Stimulated activated CD4-positive, alpha-beta T cell treated with anti-CD3 and anti-CD28 coated beads, Interleukin-2, amount 100 ng/mL, for 48 hours (primary cell): ENCODE measurements around the gene CUX1.

ENCODE experiments used
- DNase-seq, 2 donors: peaks; one replicate each; pipeline ENCODE4 v3.0.0-alpha.2; 2020

The CUX1 gene

DNA sequence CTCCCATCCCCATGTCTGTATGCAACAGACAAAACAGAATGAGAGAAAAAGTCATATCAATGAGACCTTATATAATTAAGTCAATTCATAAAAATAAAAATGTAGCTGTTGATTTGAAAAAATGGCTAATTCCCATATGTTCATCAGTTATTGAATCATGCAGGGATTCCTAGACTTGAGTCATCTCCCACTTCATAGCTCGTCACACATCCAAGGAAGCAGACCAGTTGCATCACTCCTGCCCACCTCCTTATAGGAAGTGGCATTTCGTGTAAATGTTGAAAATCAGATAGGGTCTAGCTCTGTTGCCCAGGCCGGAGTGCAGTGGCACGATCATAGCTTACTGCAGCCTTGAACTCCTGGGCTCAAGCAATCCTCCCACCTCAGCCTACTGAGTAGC lies 413.2 kb downstream of the CUX1 start:
- no peak for DNase-seq

DNA sequence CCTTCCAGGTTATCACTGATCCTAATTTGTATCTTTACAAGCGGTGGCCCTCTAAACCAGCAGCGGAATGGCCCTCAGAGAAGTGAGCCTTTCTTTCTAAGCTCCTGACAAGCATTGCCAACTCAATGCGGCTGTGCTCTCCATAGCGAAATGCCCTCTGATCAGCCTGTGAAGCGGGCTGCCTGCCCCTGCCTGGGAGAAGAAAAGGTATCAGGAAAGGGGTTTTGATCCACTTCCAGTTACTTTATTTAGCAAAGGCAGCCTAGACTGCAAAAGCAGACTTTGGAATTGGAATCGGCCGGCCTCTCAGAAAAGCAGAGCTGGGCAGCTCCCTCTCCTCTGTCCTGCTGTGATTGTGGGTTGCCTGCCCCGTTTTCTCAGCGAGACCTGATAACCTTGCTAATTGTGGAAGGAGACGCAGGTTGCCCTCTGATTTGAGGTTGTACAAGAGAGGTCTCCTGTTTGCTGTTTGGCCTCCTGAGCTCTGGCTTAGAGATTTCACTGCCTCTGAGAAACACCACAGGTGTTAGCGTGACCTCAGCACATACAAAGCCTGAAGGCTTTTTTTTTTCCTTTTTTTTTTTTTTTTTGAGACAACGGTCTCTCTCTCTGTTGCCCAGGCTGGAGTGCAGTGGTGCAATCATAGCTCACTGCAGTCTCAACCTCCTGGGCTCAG lies 415.3 kb downstream of the CUX1 start:
- DNase-seq, result no peak

DNA sequence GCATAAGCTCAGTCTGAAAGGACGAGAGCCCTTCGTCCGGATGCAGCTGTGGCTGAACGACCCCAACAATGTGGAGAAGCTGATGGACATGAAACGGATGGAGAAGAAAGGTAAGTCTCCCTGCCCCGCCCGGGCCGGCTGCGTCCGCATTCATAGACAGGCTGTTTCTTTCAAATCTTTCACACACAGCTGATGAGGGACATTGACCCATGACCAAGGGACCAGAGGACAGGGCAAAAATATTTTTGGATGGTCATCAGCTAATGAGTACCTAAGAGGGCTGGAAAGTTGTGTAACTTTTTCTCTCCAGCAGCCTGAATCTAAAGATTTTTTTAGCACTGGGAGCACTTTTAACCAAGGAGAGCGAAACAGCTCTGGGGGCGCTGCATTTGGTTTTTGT lies 416.7 kb downstream of the CUX1 start:
- no peak for DNase-seq

DNA sequence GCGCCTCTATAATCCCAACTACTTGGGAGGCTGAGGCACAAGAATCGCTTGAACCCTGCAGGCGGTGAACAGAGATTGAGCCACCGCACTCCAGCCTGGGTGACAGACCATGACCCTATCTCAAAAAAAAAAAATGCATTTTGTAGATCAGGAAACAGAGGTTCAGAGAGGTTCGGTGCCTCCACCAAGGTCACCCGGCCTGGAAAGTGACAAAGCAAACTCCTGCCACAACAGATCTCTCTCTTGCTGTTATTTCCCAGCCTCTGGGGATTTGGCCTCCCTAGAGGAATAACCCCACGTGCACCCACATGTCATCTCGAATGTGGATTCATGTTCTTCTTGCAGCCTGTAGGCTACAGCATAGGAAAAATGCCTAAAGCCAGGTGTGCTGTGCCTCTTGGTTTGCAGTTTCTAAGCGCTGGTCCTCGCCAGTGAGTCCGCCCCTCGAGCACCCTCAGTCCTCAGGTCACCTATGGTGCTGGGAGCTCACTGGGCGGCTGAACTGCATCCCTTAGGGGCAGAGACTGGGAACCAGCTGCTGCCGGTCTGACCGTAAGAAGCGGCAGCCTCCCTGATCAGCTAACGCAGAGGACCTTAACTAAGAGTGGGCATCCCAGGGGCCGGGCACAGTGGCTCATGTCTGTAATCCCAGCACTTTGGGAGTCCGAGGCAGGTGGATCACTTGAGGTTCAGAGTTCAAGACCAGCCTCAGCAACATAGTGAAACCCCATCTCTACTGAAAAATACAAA lies 417.6 kb downstream of the CUX1 start:
- no peak for DNase-seq

DNA sequence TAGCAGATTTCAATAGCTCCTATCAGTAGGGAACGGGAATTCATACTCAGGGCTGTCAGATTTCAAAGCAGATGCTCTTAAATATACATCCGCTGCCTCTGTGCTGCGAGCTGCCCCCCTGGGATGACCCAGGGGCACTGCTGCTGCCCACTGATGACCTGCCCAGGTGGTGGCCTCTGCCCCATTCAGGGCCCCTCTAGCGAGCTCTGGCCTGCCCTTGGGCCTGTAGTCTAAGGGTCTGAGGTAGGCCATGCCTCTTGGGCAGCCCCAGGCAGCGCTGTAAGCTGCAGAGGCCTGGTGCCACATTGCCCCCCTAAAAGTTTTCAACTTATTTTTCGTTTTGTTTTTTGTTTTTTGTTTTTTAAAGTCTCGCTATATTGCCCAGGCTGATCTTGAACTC lies 418.7 kb downstream of the CUX1 start:
- no peak for DNase-seq

DNA sequence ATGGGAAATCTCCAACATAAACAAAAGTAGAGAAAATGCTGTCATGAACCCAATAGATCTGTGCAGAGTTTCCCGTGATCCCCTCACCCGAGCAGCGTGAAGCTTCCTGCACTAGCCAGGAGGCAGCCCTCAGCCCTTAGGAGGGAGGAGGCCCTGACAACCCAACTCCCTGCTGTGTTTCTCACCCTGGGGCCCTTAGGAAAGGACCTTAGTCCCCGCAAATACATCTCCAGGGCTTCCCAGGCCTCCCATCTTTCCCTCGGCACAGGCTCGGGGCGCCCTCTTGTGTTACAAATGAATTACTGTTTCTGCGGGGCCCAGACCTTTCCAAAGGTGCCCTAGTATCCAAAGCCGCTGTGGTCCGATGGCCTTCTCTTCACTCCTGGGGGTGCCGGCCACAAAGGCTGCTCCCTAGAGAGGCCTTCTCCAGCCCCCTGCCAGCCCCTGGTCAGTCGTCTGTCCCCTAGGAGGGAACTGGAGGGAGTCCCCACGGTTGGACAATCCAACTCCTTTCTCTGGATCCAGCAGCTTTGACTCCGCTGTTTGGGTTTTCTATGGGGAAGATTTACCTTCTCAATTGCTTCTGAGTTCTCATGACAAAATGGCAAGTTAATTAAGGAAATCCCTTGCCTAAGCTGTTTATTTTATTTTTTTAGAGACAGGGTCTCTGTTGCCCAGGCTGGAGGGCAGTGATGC lies 419.3 kb downstream of the CUX1 start:
- DNase-seq, result peak; percentile 47 to 49

DNA sequence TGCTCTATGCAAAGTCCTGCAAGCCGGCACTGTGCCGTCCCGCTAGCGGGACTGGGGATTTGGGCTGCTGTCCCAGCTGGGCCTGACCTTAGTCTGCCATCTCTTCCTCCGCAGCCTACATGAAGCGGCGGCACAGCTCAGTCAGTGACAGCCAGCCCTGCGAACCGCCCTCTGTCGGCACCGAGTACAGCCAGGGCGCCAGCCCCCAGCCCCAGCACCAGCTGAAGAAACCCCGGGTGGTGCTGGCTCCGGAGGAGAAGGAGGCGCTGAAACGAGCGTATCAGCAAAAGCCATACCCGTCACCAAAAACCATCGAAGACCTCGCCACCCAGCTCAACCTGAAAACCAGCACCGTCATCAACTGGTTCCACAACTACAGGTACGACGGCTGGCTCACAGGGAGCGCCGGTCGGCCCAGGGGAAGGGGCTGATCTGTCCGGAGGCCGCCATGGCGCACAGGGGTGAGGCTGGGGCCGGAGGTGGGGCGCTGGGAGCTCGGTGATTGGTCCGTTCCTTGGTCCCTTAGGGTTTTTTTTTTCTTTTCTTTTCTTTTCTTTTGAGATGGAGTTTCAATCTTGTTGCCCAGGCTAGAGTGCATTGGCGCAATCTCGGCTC lies 421.9 kb downstream of the CUX1 start:
- no peak for DNase-seq

DNA sequence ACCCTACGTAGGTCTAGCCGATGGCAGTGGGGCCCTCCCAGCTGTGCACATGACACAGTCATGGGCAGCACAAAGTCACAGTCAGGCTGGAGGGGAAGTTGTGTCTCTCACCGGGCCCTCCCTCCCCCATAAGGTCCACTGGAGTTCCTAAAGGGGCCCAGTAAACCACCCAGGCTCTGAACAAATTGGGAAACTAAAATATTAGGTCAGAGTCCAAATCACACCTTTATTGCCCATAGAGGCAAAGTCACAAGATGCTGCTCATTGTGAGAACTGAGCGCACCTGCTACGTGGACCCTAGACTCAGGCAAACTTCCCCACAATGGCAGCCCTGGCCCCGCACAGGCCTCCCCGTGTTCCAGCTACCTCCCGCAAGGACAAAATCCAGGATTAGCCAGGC lies 424.0 kb downstream of the CUX1 start:
- no peak for DNase-seq

DNA sequence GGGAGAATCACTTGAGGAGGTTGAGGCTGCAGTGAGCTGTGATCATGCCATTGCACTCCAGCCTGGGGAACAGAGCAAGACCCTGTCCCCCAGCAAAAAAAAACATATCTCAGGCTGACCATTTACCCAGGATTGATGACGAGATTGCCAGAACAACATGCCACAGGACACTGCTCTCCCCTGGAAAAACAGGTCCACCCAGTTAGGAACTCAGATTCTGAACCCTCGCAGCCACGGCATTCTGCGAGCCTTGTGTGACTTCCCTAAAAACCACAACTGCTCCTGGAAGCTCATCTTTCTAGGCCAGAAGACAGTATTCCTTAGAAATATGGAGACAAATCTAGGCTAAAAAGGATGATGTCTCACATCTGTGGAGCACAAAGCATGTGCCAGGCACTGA lies 427.2 kb downstream of the CUX1 start:
- DNase-seq, result no peak

DNA sequence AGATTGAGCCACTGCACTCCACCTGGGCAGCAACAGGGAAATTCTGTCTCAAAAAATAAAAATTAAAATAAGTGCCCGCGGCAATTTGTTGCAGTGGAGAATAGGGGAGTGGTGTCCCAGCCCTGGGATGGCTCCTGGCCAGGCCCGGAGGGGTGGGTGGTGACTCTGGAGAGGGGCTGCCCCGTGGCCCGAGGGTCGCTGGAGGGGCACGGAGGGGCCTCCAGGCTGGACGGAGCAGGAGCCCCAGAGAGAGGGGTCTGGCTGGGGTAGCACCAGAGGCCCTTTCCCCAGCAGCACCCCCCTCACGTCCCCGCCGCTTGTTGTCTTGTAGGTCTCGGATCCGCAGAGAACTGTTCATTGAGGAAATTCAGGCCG lies 430.6 kb downstream of the CUX1 start:
- DNase-seq, result no peak

DNA sequence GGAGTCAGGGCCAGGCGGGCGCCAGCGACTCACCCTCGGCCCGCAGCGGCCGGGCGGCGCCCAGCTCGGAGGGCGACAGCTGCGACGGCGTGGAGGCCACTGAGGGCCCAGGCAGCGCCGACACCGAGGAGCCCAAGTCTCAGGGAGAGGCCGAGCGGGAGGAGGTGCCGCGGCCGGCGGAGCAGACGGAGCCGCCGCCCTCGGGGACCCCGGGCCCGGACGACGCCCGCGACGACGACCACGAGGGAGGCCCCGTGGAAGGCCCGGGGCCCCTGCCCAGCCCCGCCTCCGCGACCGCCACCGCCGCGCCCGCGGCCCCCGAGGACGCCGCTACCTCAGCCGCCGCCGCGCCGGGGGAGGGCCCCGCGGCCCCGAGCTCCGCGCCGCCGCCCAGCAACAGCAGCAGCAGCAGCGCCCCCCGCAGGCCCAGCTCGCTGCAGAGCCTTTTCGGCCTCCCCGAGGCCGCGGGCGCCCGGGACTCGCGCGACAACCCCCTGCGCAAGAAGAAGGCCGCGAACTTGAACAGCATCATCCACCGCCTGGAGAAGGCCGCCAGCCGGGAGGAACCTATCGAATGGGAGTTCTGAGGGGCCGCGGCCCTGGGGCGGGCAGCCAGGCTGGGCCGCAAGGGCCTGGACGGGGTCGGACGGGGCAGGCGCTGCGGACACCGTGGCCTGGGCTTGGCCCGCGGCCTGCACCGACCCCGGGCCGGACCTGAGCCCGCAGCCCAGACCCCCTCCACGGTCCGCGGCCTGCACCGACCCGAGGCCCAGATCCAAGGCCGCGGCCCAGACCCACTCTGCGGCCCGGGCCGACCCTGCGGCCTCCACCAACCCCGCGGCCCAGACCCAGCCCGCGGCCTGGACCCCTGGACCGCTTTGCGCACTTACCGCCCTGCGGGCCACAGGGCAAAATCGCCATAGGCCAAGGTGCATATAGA lies 431.3 kb downstream of the CUX1 start:
- DNase-seq, result no peak

DNA sequence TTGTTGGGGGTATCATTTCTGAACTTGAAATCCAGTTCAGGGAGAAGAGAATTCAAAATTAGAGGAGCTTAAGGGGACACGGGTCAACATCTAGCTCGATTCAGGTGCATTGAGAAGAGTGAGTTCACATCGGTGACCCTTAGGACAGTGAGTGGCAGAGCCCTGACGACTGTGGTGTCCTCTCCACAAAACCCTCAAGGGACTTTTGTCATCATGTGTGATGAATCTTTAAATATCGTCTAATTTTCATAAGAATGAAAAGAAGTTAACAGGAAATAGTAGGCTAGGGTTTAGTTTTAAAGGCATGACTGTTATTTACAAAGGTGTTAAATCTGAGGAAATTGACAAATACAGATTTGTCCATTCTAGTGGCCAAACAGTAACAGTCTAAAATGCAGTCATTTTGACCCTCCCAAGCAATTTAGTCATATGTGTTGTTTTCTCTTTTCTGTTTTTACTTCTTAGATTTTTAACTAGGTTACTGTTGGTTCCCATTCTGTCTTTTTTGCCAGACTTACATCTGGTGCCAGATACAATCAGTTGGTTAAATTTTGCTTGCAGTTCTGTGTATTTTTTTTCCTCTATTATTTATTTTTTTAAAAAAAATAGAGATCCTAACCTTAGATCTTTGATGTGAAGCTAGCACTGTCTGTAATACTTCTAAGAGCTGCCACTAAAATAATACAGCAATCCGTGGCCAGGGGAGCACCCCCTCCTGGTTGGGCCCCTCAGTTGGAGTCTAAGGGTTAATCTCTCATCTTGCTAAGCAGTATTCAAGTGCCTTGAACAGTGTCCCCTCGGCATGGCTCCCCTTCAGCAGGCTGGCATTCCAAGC lies 434.3 kb downstream of the CUX1 start:
- DNase-seq, result no peak

DNA sequence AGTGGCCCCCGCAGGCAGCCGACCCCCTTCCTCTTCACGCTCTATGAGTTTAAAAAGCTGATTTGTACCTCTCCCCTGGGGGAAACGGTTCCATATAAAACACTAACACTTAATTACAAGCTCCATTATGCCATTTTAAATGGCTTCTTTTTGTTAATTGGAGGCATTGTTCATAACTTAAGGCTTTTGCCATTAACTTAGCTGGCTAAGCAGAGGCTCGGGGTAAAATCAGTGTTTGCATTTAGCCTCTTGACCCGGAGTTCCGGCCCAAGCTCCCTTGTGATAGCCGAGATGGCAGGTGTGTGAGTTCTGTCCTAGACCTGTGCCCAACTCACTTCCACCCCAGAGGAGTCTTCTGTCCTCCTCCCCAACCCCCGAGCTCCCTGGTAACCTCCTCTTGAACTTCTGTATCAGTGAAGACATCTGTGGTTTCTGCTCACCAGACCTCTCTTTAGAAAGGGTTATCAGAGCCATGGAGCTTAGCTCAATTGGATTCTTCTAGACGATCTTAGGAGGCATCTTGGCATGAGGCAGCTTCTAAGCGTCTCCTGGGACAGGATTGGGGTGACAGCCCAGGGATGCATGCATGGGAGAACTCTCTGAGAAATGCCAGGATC lies 435.0 kb downstream of the CUX1 start:
- DNase-seq, result no peak

DNA sequence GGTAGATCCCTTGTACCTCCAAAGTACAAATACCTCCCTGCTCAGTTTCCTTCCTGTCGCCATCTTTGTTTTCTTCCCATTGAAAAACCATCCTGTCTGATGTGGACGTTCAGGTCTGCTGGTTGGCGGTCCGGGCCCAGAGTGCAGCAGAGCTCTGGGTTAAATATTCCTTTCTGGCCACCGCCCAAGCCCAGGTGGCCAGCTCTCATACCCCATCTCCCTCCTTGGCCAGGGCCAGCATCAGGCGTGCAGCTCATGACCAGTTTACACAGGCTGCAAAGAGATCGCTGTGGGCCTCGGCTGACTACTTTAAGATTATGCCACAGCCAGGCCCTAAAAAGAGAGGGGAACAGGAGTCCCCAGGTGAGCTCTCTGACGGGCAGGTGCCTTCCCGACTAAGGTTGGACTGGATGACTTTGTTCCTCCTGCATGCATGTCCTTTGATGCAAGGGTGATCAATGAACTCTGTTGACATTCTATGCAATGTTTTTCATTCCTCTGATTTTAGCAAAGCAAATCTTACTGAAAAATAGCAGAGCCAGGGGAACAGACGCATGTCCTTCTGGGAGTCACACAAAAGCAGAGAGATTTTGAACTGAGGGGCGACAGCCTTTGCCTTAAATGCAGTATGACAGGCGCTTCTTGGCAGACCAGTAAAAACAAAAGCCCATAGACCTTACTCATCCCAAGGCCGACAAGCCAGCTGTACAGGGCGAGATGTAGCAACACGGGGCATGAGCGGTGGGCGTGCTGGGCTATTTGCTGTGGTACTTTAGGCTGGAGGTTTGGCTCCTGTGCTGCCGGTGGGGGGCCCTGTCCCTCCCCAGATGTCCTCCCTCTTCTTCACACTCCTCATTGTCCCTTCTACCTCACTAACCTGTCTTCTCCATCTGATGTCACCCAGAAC lies 435.9 kb downstream of the CUX1 start:
- DNase-seq, result no peak

DNA sequence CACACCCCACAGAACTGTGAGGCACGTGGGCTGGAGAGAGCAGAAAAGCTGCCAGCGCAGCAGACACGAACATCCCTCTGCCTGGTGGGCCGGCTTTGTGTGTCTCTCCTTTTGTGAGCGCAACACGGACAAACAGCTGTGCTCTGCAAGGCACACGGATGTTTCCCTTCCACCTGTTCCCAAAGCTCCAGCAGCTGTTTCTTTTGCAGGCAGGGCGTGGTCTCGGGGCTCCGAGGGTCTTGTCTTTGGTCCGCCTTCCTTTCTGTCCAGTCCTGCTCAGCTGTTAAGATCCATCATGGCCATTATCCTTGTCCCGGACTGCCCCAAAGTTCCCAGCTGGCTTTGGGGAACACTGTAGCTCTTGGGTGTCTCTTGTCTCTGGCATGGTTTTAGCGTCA lies 436.5 kb downstream of the CUX1 start:
- DNase-seq, result no peak

DNA sequence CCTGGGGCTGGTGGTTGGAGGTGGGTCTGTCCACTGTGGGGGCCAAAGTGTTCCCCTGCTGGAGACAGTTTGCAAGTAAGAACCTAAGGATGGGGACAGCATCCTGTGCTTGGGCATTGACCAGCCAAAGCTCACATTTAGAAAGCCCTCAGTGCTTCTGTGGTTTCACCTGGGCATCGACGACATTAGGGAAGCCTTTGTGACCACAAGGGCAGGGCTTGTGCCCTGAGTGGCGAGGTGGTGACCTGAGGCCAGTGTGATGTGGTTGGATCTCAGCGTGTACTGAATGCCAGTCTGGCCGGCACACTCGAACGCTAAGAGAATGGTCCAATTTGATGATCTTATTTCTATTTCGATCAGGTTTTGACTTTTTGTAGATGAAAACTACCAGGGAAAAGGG lies 437.1 kb downstream of the CUX1 start:
- DNase-seq, result no peak

DNA sequence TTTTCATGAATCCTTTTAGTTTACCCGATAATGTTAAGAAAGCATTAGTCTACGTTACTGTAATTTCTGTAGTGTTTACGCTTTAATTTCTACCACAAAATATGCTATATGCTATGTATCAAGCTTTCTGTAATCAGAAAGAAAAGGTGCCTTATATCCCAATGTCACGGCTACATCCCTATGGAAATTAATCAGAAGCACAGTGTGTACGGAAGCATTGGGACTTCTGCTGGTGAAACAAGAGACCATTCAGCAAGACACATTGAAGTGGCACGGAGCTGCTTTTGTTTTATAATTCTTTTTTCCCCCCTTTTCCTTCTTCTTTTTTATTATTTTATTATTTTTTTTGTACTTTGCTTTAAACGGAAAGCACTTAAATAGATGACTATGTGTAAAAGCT lies 438.1 kb downstream of the CUX1 start:
- no peak for DNase-seq

DNA sequence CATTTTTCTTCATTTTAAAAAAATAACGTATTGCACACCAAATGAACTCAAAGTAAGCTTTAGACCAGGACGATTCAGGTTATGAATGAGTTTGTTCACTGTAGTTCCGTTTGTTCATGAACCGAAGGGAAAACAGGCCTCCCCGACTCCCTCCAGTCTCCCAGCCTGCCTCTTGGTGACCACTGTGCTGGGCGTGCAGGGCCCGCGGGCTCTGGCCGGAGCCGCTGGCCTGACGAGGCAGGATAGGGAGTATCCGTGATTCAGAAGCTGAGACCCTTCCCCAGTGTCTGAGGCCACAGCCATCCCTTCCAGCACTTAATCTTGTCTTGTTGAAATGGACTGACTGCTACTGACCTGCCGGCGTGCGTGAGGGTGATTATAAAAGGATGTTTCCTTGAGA lies 438.5 kb downstream of the CUX1 start:
- DNase-seq, result no peak

DNA sequence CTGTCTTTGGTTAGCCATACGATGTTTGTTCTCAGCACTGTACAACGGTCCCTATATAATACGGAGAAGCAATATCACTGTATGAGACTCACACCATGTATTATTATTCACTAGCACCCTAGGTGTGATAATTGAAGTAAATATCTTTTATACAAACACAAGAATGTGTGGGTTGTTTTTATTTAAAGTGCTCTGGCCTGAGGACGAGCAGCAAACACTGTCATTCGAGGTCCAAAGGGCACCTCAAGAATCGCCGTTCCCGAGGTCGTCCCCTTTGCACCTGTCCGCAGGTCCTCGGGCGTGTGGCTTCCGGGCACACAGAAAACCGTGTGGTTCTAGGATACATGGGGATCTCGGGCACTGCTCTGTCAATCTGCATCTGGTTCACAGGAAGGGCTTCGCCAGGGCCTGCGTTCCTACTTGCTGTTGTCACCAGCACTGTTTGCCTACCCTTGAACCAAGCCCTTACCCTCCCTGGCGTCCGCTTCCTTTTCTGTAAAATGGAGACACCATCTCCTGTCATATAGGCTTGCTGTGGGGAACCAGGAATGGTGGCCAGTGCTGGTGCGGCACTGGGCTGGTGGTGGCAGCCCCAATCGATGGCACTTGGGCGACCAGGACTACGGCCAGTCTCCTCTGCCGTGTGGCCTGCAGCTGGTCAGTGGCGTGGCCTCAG lies 440.8 kb downstream of the CUX1 start:
- no peak for DNase-seq

DNA sequence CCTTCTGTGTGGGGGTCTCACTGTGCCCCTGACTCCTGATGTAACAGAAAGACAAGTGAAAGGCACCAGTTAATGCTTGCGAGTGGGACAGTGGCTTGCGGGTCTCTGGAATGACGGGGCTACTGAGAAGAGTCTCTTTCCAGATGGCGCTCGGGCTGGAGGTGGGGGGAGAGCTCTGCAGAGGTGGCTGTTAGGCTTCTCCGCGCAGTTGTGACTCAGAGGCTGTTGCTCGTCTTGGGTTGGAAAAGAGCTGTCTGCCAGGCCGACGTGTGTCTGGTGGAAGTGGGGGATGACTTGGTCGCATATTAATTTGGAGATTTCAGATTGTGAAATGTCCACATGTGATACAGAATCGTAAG lies 441.3 kb downstream of the CUX1 start:
- DNase-seq, result no peak
